Raji (cell line): ENCODE measurements around the gene SCAMP2.
A peak's percentile ranks its signal among the peaks of the same experiment; 100 is the strongest.

Source experiments
- POLR2A ChIP-seq: IDR thresholded peaks from 2 replicates; pipeline ENCODE4 v1.6.1; 2011; ENCODE audit warnings: low read depth, low read length, control low read depth; ENCODE audit not compliant: insufficient read depth

The SCAMP2 gene

GRCh38 chr15:74873036-74873755, at the start of gene SCAMP2:
SCAMP2 (minus strand) TSS chr15:74873365; CDS start chr15:74873255, 110 bp downstream.
- peak; percentile 94 for TF ChIP-seq POLR2A

GRCh38 chr15:74920456-74920855, 47.3 kb upstream of the SCAMP2 start:
- no peak for TF ChIP-seq POLR2A

- TF ChIP-seq POLR2A, result no peak
Measured at GRCh38 chr15:74917676-74918075, 44.5 kb upstream of the SCAMP2 start.

DNA sequence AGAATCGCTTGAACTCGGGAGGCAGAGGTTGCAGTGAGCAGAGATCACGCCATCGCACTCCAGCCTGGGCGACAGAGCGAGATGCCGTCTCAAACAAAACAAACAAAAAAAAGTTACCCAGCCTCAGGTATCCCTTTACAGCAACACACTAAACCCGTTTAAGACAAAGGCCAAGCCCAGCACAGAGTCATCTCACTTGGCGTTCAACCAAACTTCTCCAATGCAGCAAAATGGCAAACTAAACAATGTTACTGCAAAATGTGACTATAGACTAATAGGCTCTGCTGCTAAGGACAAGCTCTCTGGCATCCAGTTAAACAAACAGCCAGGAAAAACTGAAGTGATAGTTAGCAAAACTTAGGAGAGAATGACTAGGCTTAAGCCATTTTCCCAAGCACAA, 39.9 kb upstream of the SCAMP2 start:
- no peak for TF ChIP-seq POLR2A

GRCh38 chr15:74908635-74909034, 35.5 kb upstream of the SCAMP2 start:
- TF ChIP-seq POLR2A, result no peak

DNA sequence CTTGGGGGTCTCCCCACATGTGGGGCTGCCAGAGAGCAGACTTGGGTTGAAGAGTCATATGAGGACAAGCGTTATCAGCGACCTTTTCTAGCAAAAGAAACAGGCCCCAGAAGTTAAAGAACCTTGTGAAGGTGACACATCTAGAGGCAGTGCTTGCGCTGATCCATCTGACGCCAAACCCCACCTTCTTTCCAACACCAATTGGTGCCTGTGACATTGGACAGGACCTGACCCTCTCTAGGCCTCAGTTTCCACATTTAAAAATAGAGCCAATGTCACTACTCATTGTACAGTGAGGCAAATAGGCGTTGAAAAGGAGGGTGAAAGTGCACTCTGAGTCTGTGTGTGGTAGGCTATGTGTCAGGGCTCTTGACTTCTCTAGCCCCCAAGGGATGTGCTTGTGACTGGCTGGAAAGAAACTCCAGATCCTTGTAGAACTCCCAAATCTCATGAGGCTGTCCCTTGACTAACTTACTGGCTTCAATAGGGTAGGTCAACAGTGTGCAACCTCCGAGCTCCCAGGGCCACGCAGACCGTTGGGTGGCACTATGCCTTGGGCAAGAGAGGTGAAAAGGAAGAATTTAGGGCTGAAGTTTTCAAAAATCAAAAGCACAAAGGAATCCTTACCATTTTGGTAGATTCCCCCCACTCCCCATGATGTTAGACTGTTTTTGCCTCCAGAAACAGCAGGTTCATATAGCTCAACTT, 34.2 kb upstream of the SCAMP2 start:
- TF ChIP-seq POLR2A, result no peak

GRCh38 chr15:74906450-74907162, 33.4 kb upstream of the SCAMP2 start, which contains the start of gene FAM219B:
FAM219B (minus strand) TSS chr15:74906851; CDS start chr15:74906800, 51 bp downstream.
- TF ChIP-seq POLR2A, result peak; percentile 74

DNA sequence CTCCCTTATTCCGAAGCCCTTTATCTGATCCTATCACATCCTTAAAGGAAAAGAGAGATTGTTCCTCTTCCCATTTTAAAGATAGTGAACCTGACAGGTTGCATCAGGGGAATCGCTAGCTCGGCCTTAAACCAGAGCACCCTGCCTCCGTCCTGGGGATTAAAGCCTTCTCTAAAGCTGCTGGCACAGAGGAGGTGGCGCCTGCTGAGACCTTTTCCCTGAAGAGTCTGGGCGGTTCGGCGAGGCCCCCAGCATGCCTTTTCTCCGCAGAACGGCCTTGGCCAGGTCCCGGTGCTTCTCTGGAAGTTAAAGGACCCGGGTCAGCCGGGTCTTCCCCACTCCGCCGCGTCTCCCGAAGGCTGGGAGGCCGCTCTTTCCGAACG, 32.9 kb upstream of the SCAMP2 start:
- TF ChIP-seq POLR2A, result no peak

- TF ChIP-seq POLR2A, result no peak
Measured at GRCh38 chr15:74904190-74904805, 31.1 kb upstream of the SCAMP2 start.

- TF ChIP-seq POLR2A, result no peak
Measured at GRCh38 chr15:74903676-74904075, 30.5 kb upstream of the SCAMP2 start.

GRCh38 chr15:74902295-74903075, 29.3 kb upstream of the SCAMP2 start:
- no peak for TF ChIP-seq POLR2A

DNA sequence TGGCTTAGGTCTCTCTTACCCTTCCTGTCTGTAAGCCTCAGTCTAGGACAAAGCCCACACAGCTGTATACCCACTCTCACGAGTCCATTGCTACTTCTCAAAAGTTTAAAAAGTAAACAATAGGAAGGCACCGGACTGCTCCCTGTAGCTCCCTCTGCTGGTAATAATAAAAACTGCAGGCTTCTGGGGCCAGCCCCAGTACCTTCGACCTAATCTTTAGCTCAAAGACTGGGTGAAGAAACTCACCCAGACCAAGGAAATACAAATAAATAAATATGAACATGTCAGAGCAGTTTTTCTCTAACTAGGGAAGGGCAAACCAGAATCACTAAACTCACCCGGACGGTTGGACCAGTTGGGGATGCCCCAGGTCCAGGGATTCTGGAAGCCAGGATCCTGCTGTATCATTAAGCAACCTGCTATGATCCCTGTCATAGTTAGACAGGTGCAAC, 28.5 kb upstream of the SCAMP2 start:
- no peak; the same call in 1 of the 2 replicates for TF ChIP-seq POLR2A

GRCh38 chr15:74897300-74897701, 24.1 kb upstream of the SCAMP2 start:
- no peak for TF ChIP-seq POLR2A

DNA sequence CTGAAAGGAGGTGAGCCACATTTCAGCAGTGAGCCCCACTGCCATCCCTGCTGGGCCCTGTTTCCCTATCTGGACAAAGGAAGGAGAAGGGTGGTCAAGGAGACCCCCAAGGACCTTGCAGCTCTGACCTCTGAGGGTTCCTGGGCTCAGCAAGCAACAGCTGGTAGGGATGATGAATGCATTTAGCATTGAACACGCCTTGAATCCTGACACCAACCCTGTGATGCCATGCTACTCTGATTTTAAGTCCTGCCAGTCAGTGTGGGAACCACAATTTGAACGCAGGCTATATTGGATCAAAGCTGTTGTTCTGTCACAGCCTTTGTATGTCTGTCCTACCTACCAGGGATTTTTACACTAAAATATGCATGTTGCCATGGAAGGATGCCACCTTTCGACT, 23.2 kb upstream of the SCAMP2 start:
- peak; percentile 23; the same call in 1 of the 2 replicates for TF ChIP-seq POLR2A
